Activated gamma-delta T cell treated with anti-CD3 and anti-CD28 coated beads, Interleukin-2, amount 50 U/mL, for 16 hours (primary cell): Measurements from ENCODE around the gene RNASE7.

Source experiments
- DNase-seq: peaks from one replicate; pipeline ENCODE4 v3.0.0-alpha.2; 2020; ENCODE audit warnings: low read depth

The RNASE7 gene

DNA sequence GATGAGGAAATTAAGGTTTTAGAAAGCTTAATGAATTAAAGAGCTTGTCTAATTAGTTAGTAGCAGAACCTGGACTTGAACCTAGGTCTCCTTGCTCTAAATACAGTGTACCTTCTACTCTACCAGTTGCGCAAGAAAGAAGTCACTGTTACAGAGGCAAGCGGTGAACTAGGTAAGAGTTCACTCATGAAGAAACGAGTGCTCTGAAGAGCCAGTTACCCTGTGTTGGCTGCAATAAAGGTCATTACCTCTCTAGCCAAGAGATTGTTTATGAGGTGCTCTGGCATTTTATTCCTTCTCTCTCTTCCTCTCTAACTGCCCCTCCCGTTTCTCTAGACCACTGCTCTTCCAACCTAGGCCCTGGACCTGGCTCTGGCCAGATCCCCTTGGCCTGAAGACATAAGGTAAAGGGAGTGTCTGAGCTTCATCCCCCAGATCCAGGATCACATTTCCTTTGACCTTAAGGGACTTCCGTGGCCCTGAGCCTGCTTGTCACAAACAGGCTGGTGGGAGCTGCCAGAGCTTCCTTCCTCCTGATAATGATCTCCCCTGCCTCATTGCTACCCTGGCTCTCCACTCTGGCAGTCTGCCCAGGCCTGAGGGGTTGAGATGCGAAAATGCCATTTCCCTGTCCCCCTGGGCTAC, 1.9 kb downstream of the RNASE7 start:
- no peak for DNase-seq

DNA sequence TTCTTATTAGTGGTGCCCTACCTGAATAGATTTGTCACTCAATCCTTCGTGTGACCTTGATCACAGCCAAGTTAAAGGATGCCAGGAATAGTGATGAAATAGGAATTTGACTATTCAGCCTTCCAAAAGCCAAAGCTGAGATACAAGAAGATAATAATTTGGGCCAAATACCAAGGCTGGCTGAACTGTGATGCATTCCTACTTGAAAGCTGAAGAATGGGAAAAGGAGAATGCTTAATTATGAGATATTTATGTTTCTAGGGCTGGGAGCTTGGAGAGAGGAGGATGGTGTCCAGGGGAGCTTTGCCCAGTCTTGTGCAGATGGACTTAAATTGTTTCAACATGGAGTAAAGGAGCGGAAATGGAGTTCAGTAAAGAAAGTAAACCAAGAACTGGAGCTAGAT, 5.2 kb downstream of the RNASE7 start:
- DNase-seq: no peak

DNA sequence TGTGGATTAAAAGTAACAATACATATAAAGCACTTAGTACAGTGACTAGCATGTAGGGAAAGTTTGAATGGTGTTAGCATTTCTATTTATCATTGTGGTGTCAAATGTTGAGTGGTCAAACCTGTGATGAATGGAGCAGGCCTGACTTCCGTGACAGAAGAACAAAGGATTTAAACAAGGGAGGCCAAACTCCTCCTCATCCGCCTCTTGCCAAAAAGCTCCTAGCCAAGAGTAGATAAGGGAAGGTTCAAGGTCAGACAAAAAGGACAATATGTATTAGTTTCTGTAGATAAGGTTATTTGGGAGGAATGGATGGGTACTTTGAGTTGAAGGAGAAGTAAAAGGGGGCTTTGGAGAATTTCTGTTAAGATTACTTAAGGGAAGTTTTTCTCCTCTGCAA, 6.5 kb downstream of the RNASE7 start:
- no peak for DNase-seq

DNA sequence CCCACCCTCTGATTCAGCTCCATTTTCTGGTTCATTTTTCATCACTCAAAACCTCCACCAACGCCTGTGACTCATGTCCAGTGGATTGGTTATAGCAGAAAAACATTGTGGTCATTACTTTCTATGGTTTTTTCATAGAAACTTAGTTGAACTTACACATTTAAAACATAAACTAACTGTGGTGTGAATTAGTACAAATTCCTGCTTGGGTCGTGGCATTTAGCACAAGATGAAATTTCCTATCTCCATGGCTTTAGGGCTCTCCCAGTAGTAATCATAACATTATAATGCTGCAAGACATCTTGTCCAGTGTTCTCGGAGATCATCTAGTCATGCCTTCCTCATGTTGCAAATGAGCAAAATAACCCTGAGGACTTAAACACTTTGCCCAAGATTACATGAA, 7.1 kb downstream of the RNASE7 start:
- DNase-seq: no peak

DNA sequence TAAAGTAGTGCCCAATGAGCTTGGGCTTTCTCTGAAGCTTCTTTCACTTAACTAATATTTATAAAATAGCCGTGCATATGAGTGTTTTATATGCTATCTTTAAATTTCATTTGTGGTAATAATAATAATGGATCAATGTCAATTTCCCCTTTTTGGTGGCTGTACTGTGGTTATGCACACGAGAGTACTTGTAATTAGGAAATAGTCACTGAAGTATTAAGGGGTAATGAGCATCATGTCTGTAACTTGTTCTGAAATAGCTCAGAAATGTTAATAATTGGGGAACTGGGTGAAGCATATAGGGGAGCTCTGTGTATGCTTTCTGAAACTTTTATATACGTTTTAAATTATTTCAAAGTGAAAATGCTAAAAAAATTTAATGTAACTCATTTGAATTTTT, 8.4 kb downstream of the RNASE7 start:
- DNase-seq: no peak

DNA sequence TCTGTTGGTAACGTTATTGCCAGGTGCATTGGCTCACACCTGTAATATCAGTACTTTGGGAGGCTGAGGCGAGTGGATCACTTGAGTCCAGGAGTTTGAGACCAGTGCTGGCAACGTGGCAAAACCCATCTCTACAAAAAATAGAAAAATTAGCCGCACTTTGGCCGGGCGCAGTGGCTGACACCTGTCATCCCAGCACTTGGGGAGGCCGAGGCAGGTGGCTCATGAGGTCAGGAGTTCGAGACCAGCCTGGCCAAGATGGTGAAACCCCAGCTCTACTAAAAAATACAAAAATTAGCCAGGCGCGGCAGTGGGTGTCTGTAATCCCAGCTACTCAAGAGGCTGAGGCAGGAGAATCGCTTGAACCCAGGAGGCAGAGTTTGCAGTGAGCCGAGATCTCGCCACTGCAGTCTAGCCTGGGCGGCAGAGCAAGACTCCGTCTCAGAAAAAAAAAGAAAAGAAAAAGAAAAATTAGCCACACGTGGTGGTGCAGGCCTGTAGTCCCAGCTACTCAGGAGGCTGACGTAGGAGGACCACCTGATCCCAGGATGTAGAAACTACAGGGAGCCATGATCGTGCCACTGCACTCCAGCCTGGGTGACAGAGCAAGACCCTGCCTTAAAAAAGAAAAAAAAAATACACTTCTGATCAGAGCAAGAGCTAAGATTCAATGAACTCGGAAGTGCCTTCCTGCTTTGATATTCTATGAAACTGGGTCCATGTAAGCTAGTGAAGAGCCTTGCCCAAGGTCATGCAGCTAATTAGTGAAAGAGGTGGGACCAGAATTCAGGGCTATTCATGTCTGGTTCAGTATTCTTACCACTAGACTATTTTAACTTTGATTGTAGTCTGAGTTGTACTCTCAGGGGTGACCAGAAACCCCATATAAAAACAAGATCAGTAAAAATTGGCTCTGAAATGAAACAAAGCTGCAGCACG, 11.3 kb downstream of the RNASE7 start:
- no peak for DNase-seq

DNA sequence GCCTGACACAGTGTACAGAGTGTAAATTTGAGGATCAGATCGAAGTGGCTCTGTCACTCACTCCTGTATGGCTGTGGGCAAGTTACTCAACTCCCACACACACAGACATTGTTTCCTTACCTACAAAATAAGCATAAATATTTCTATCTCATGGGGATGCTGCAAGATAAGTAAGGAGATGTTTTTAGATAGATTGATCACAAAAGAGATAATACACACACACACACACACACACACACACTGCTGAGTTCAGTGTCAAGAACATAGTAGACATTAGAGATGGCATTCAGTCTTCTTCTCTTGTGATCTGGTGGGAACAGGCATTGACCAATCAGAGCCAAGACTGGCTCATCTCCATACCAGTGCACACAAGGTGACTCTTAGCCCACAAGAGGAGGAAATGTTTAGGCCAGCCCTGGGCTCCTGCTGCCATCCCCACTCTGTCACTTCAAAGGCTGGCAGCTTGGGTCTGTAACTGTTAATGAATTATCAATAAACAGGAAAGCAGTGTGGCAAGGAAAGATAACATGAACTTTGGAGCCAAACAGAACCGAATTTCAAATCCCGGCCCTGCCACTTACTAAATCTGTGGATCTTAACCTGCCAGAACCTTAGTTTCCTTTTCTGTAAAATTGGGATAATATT, 12.1 kb downstream of the RNASE7 start:
- DNase-seq: no peak

DNA sequence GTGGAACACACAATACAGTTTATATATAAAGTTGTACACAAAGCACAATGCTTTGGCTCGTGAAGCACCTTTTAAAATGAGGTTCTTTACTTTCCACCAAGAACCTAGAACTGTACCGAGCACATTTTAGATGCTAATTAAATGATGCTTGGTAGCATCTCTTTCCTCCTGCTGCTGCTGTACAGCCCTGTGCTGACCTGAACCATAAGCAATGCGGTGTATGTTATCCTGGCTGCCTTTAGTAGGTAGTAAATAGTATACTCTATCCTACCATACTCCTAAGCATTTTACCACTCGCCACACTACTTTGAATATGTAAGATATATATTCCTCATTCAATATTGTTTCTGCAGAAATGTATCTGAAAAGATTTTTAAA, 12.6 kb downstream of the RNASE7 start:
- no peak for DNase-seq

DNA sequence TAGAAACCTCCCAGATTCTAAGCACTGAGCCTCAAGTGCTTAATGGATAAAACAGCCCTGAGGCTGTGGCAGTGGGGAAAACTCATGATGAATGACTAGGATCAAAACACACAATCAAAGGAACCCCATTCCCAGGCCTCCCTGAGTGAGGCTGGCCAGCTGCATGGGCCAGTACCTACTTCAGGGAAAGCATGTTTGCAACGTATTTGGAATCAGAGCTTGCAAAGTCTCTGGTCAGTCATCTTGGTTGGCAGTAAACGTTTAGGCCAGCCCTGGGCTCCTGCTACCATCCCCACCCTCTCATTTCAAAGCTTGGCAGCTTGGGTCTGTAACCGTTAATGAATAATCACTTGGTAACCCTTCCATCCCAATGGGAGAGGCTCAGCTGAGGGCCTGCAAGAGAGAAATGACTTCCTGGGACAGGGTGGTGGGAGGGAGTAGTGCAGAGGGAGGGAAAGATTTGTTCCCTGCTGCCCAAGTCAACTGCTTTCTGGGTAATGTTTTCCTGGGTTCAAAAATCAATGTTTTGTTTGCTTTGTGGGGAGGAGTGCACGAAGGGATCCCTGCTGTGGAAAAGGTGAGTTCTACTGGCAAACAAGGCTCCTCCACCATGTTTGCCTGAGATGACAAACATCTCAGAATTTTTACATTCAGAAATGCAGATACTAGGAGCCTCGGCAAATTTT, 13.4 kb downstream of the RNASE7 start:
- no peak for DNase-seq

DNA sequence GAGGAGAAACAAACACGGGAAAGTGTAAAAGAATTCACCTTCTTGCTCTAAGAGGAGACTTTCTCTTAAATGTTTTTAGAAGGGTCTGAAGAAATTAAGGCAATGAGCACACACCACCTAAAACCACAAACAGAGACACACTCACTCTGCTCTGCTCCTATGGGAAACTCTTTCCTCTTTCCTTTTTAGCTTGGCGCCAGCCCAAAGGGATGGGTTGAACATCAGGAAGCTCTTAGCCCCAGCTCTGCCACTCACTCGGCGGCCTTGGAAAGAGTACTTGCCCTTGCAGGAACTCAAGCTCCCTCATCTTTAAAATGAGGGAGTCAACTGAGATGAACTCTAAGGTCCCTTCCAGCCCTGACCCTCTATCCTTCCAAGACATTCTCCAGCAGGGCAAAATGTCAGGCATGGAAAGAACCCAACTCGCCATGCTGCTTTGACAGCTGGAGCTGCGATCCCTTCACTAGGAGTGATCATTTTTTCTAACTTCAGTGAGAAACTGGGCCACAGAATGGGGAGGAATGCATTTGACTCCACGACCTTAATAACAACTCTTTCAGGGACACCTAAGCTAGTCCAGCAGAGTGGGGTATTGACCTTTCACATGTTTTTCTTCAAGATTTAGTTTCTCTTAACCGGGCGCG, 14.5 kb downstream of the RNASE7 start:
- DNase-seq: no peak

DNA sequence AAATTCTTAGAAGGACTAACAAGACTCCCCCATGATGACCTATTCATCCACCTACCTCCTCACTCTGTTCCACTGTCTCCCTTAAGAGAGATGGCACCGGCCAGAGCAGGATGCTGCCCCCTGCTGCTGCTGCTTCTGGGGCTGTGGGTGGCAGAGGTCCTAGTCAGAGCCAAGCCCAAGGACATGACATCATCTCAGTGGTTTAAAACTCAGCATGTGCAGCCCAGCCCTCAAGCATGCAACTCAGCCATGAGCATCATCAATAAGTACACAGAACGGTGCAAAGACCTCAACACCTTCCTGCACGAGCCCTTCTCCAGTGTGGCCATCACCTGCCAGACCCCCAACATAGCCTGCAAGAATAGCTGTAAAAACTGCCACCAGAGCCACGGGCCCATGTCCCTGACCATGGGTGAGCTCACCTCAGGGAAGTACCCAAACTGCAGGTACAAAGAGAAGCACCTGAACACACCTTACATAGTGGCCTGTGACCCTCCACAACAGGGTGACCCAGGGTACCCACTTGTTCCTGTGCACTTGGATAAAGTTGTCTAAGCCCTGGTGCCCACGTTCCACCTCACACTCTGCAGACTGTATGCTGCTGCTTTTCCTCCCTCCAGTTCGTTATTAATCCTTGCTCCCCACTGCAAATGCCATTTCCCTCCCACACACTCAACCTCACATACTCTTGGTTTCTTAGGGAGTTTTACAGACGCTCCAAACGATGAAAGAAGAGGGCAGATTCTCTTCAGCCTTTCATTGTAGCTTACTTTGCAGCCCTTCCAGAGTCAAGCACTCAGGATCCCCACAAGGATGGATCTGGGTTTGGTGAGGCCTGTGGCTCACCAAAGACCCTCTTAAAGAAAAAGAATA, 15.9 kb downstream of the RNASE7 start, which contains the start of gene RNASE8:
RNASE8 (plus strand) TSS at position 20 of the 873 bp plus-strand sequence; CDS start at position 91, 71 bp downstream.
- no peak for DNase-seq

DNA sequence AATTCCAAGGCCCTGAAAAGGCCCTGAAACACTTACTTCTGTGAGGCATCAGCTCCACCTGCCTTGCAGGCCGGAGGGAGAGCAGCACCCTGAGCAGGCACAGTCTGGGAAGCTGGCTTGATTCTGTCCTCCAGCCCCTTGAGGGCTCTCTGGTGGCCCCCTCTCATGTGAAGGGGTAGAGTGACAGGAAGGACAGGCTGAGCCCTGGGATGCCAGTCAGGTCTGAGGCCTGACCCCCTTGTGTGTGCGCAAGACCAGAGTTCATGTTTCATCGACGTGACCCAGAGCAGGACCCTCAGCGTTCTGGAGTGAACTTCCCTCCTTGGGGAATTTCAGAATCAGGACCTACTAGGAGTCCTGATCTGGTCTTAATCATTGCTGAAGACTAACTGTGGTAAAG, 16.7 kb downstream of the RNASE7 start:
- no peak for DNase-seq

DNA sequence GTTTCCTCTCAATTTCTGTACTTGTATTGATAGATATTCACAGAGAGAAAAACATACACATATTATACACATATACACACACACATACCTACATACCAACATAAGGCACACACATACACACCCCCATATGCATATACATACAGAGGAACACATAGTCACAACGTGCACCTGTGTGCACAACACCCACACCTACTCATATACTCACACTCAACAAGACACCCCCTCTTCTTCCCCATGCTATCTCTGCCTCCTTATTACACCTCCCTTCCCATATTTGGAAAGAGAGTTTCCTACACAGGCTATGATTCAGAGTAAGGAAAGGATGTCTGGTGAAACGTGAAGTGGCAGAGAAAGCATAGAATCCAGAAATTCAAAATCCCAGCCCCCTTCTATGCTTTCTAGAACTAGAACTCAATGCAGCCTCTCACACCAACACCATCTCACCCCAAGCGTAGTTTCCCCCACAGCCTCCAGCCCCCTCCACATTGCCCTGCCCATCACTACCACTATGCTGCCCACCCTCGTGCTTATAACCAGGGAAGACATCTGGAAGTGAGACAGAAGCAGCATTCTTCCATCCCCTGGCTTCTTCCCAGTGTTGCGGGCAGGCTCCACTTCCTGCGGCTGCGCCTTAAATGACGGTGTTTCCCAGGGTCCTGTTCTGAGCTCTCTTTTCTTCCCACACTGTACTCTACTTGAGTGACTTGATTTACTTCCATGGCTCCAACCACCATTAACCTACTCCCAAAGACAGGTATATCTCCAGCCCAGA, 17.9 kb downstream of the RNASE7 start:
- no peak for DNase-seq

DNA sequence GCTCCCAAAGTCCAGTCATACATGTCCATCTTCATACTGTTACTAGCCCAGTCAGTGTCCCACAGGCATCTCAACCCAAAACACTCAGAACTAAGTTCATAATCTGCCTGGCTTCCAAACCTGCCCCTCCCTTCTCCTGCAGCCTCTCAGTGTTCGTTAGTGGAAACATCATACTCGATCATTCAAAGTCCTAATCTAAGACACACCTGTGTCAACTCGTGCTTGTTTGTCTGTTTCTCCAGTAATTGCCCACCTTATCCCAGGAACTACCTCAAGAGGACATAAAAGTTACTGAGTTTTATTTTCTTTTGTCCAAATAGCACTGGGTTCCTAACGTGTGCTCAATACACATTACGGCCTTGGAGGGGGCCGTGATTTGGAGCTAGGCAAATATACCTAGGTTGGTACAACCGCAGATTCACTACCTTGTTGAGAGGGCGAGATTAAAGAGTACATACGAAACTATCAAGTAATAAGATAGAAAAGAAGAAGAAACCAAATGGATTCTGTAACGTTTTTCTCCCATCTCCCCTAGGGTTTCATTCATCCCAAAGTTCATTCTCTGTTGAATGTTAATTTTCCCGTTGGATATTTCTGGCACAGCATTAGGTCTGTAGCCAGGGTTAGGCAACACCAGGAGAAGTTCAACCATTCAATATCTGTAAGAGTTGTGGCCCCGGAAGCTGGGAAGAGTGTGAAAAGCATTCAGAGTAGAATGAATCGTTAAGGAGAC, 18.6 kb downstream of the RNASE7 start:
- no peak for DNase-seq

DNA sequence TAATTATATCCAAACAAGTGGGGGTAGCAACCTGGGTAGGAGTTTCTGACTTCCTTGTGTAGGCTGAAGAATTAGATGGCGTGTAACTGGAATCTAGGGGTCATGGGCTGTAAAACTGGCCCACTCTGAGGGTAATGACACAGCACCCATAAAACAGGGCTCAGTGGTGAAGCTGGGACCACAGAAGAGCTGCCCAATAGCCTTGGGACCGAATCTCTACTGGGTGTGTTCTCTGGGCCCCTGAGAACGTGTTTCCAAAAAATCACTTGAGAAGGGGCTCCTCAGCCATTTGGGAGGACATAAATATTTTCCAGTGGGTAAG, 19.1 kb downstream of the RNASE7 start:
- no peak for DNase-seq

DNA sequence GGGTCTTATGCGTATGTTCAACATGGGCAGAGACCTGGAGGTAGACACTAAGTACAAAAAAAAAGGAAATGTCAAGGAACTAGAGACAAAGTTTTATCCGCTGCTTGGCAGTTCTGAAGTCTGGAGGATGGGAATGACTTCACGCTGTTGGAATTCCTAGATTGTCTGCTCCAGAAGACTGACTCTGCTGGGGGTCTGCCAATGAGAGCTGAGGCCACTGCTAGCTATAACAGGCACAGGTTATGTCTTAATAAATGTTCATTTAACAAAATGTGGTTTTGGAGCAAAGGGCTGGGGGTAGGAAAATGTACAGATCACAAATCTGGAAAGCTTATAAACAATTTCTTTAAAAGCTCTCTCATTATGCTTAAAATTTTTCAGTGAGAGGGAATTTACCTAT, 21.3 kb downstream of the RNASE7 start:
- DNase-seq: no peak

DNA sequence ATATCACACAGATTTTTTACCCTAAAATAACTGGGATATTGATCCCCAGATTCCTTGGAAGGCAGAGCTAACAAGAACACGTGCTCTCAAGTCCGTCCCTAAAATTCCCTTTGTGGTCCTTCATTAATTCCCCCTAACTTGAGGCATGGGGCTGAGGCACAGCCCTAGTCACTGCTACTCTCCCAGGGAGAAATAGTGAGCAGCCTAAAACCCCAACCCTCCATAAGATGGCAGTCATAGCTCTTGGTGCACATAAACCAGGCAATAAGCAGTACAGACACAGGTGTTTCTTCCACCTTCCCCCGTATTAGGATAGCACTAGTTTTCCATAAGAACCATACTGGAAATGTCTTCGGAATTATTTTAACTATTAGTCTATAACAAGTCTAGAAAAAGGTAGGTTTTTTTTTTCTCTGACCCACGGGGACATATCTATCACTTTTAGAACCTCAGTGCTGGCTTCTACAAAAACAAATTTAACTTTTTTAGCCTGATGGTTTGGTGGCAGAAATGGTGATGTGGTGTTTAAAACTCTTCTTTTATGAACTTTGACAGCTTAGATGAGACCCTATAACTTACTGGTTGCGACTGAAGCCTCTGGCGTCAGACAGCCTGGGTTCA, 24.8 kb downstream of the RNASE7 start:
- DNase-seq: no peak

DNA sequence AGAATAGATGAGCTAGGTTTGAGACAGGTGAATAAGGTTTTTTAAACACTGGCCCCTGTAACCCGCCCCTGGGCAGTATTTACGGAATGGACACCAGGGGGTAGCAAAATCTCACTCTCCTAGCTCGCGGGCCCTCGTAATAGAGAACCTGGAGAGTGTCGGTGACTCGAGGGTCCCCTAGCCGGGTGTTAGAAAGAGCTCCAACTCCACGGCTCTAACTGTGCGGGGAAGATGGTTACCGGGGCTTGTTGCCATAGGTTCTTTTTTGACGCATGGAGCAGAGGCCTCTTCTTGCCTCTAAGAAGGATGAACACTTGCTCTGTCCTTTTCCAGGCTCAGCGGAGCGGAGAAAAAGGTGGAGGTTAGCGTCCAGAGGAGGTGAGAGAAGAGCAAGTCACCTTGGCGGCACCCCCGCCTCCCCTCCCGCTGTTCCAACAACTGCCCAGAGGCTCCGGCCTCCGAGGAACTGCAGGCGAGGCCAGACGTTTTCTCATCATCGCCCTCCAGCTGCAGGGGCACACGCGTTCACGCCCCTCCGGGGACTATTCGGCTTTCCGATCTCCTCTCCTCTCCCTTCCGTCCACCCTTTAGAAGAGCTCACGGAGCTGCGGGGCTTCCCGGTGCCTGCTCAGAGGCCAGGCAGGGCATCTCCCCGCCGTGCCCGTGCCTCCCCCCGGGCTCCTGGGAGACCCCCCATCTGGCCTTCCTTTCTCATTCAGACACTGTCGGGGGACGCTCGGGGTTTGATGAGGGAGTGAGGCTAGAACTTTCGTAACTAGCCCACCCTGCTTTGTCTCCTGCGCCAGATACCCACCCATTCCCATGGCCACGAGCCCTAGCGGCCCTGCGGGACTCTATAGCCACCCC, 26.6 kb downstream of the RNASE7 start:
- no peak for DNase-seq
